IMR-90 (cell line): Measurements from ENCODE around the gene COL9A2. TPM values are rescaled to one million over a fixed set of nuclear protein-coding genes. Genes with fewer than 3 reads are reported as not detected.

Experiments used
- ATAC-seq: fragments of 200-7000 bp; cut with Tn5 transposase; 2 replicates; pipeline ENCODE4 v1.9.1; 2020; ENCODE audit warnings: low read depth, mild to moderate bottlenecking, moderate library complexity
- BruUV-seq: library from RNA; stranded (reverse); fragments of 400-500 nt; replicated peaks from 2 replicates; lab custom pipeline; 2021; lab: Mats Ljungman, UMichigan
- CTCF ChIA-PET: fragments of 300-600 bp; formaldehyde crosslinking; extraction: SDS; loops from one replicate; lab custom pipeline; 2021; ENCODE audit warnings: antibody characterized with exemption; lab: Yijun Ruan, JAX
- POLR2A ChIA-PET: fragments of 300-600 bp; sonication (Branson Sonifier 250); formaldehyde crosslinking; loops from one replicate; lab custom pipeline; 2022; ENCODE audit warnings: antibody characterized with exemption; ENCODE audit not compliant: unreplicated experiment; lab: Charles Lee
- DNase-seq: peaks from one replicate; pipeline ENCODE4 v3.0.0; 2013
- H2AFZ ChIP-seq: replicated peaks from 2 replicates; pipeline ENCODE3; 2013; ENCODE audit warnings: low read length, mild to moderate bottlenecking; ENCODE audit not compliant: poor library complexity
- H2AK5ac ChIP-seq: 2 replicates; pipeline ENCODE4 v1.6.1; 2013; ENCODE audit warnings: low read depth, low read length, inconsistent platforms
- H2AK9ac ChIP-seq: replicated peaks from 2 replicates; pipeline ENCODE3; 2013; ENCODE audit warnings: mild to moderate bottlenecking, low read depth, low read length, moderate library complexity; ENCODE audit not compliant: poor library complexity
- H2BK120ac ChIP-seq: 2 replicates; pipeline ENCODE4 v1.6.1; 2013; ENCODE audit warnings: low read depth, low read length, inconsistent platforms
- H2BK15ac ChIP-seq: 3 replicates; pipeline ENCODE4 v1.6.1; 2013; ENCODE audit warnings: low read depth, low read length, inconsistent platforms
- H2BK20ac ChIP-seq: 2 replicates; pipeline ENCODE4 v1.6.1; 2013; ENCODE audit warnings: low read depth, mild to moderate bottlenecking, inconsistent platforms, low read length, moderate library complexity
- H2BK5ac ChIP-seq: 2 replicates; pipeline ENCODE4 v1.6.1; 2013; ENCODE audit warnings: mild to moderate bottlenecking, low read depth, low read length, inconsistent platforms; ENCODE audit not compliant: poor library complexity, severe bottlenecking
- H3K14ac ChIP-seq: replicated peaks from 2 replicates; pipeline ENCODE4 v1.6.1; 2013; ENCODE audit warnings: low read depth, low read length, inconsistent platforms
- H3K18ac ChIP-seq: 2 replicates; pipeline ENCODE4 v1.6.1; 2013; ENCODE audit warnings: low read depth, low read length, control low read depth
- H3K23ac ChIP-seq: 2 replicates; pipeline ENCODE4 v1.6.1; 2013; ENCODE audit warnings: low read depth, low read length, inconsistent platforms
- H3K27ac ChIP-seq: 2 replicates; pipeline ENCODE4 v1.5.1; 2013; ENCODE audit warnings: mild to moderate bottlenecking, control low read depth, low read length; ENCODE audit not compliant: insufficient read depth
- H3K27me3 ChIP-seq: 2 replicates; pipeline ENCODE4 v1.6.1; 2013; ENCODE audit warnings: low read length; ENCODE audit not compliant: control insufficient read depth, insufficient read depth
- H3K36me3 ChIP-seq: 2 replicates; pipeline ENCODE4 v1.6.1; 2013; ENCODE audit warnings: low read length, mixed read lengths; ENCODE audit not compliant: control insufficient read depth, insufficient read depth
- H3K4ac ChIP-seq: 2 replicates; pipeline ENCODE4 v1.6.1; 2013; ENCODE audit warnings: low read depth, low read length, inconsistent platforms
- H3K4me1 ChIP-seq: 2 replicates; pipeline ENCODE4 v1.6.1; 2013; ENCODE audit warnings: low read length, mixed read lengths; ENCODE audit not compliant: control insufficient read depth, insufficient read depth
- H3K4me2 ChIP-seq: 2 replicates; pipeline ENCODE4 v1.6.1; 2013; ENCODE audit warnings: low read depth, mild to moderate bottlenecking, control low read depth, low read length, moderate library complexity
- H3K4me3 ChIP-seq: 2 replicates; pipeline ENCODE4 v1.5.1; 2013; ENCODE audit warnings: low read depth, mild to moderate bottlenecking, control low read depth, low read length, moderate library complexity; ENCODE audit not compliant: insufficient read depth
- H3K56ac ChIP-seq: 2 replicates; pipeline ENCODE4 v1.6.1; 2013; ENCODE audit warnings: low read length, inconsistent platforms; ENCODE audit not compliant: insufficient read depth; ENCODE audit errors: extremely low read depth
- H3K79me1 ChIP-seq, 2 experiments: 2 replicates each; pipeline ENCODE4 v1.6.1; 2013; ENCODE audit warnings: low read length in 2 of 2, inconsistent platforms in 1 of 2, low read depth in 1 of 2
- H3K9ac ChIP-seq: 2 replicates; pipeline ENCODE4 v1.6.1; 2013; ENCODE audit warnings: low read depth, low read length, control low read depth
- H3K9me1 ChIP-seq: 2 replicates; pipeline ENCODE4 v1.6.1; 2013; ENCODE audit warnings: low read length, inconsistent platforms; ENCODE audit not compliant: insufficient read depth
- H3K9me3 ChIP-seq: 2 replicates; pipeline ENCODE4 v1.6.1; 2013; ENCODE audit warnings: low read length; ENCODE audit not compliant: control insufficient read depth, insufficient read depth
- H4K20me1 ChIP-seq: 2 replicates; pipeline ENCODE4 v1.6.1; 2013; ENCODE audit warnings: low read length, inconsistent platforms; ENCODE audit not compliant: insufficient read depth
- H4K5ac ChIP-seq: 2 replicates; pipeline ENCODE4 v1.6.1; 2013; ENCODE audit warnings: mild to moderate bottlenecking, low read depth, low read length, control low read depth
- H4K8ac ChIP-seq, 2 experiments: 2 replicates each; pipeline ENCODE4 v1.6.1; 2013; ENCODE audit warnings: low read depth in 2 of 2, low read length in 2 of 2, control low read depth in 1 of 2, inconsistent platforms in 1 of 2
- H4K91ac ChIP-seq: 2 replicates; pipeline ENCODE4 v1.6.1; 2013; ENCODE audit warnings: low read depth, low read length, inconsistent platforms; ENCODE audit not compliant: insufficient read depth
- BHLHE40 ChIP-seq: fragments of 150-350 bp; IDR thresholded peaks from 2 replicates; pipeline ENCODE4 v1.6.1; 2016; ENCODE audit warnings: mild to moderate bottlenecking, low read depth, low read length
- CHD1 ChIP-seq: IDR thresholded peaks from 2 replicates; pipeline ENCODE4 v1.6.1; 2012; ENCODE audit warnings: low read depth, low read length, improper control_type of control experiment
- FOS ChIP-seq: fragments of 150-350 bp; IDR thresholded peaks from 2 replicates; pipeline ENCODE4 v1.6.1; 2016; ENCODE audit warnings: low read depth, low read length
- MAFK ChIP-seq: IDR thresholded peaks from 2 replicates; pipeline ENCODE4 v1.6.1; 2012; ENCODE audit warnings: low read depth, low read length, improper control_type of control experiment
- MAZ ChIP-seq: IDR thresholded peaks from 2 replicates; pipeline ENCODE4 v1.6.1; 2012; ENCODE audit warnings: low read depth, mild to moderate bottlenecking, low read length, improper control_type of control experiment, moderate library complexity, borderline replicate concordance
- MXI1 ChIP-seq: IDR thresholded peaks from 2 replicates; pipeline ENCODE4 v1.6.1; 2012; ENCODE audit warnings: low read depth, mild to moderate bottlenecking, low read length, moderate library complexity, borderline replicate concordance
- NFE2L2 ChIP-seq: fragments of 150-350 bp; IDR thresholded peaks from 2 replicates; pipeline ENCODE4 v1.6.1; 2016; ENCODE audit warnings: low read depth, mild to moderate bottlenecking, low read length
- POLR2A ChIP-seq: IDR thresholded peaks from 2 replicates; pipeline ENCODE4 v1.6.1; 2012; ENCODE audit warnings: mild to moderate bottlenecking, low read depth, low read length
- RAD21 ChIP-seq: IDR thresholded peaks from 2 replicates; pipeline ENCODE4 v1.6.1; 2012; ENCODE audit warnings: low read length, improper control_type of control experiment
- RCOR1 ChIP-seq: IDR thresholded peaks from 2 replicates; pipeline ENCODE4 v1.6.1; 2012; ENCODE audit warnings: mild to moderate bottlenecking, low read length, improper control_type of control experiment; ENCODE audit not compliant: insufficient replicate concordance
- RFX5 ChIP-seq: IDR thresholded peaks from 2 replicates; pipeline ENCODE4 v1.8.0; 2012; ENCODE audit warnings: low read depth, mild to moderate bottlenecking, low read length, moderate library complexity
- SMC3 ChIP-seq: fragments of 150-350 bp; IDR thresholded peaks from 2 replicates; pipeline ENCODE4 v1.6.1; 2016; ENCODE audit warnings: low read depth, mild to moderate bottlenecking, antibody characterized with exemption, low read length, moderate library complexity
- USF2 ChIP-seq: fragments of 150-350 bp; IDR thresholded peaks from 2 replicates; pipeline ENCODE4 v1.6.1; 2017; ENCODE audit warnings: mild to moderate bottlenecking, antibody characterized with exemption, low read length, low read depth
- WGBS, 2 experiments: methylation state at CpG; one replicate each; pipeline versions ENCODE4 v1.1.5 to v1.1.7; 2013; ENCODE audit warnings: missing lambda C conversion rate in 2 of 2; ENCODE audit not compliant: insufficient read length in 1 of 2; ENCODE audit errors: extremely low coverage in 2 of 2; 5-methylcytosine and 5-hydroxymethylcytosine counted together
- dilution Hi-C: fragments of 300-500 bp; cut with HindIII; formaldehyde crosslinking; loops from one replicate; pipeline ENCODE4 v1.14.3; 2018; ENCODE audit warnings: low sequenced_read_pairs; ENCODE audit not compliant: unreplicated experiment
- in situ Hi-C: fragments of 300-500 bp; cut with MboI; formaldehyde crosslinking; loops from 3 replicates; pipeline ENCODE4 v1.14.3; 2019; ENCODE audit warnings: low sequenced_read_pairs, inconsistent platforms, mixed read lengths
- intact Hi-C: fragments of 100-400 bp; cut with micrococcal nuclease; formaldehyde crosslinking; loops from 2 replicates; pipeline ENCODE4 v1.10.0; 2022
- polyA plus RNA-seq, 3 experiments: library from polyadenylated mRNA; depleted of rRNA; stranded (reverse); fragments of >200 nt; gene quantifications; 2 replicates each; pipeline ENCODE4 v1.2.3, GENCODE V29; 2012; ENCODE audit warnings: low replicate concordance in 1 of 3
- total RNA-seq: library from RNA; depleted of rRNA; stranded (reverse); fragments of >200 nt; gene quantifications from 2 replicates; pipeline ENCODE4 v1.2.3, GENCODE V29; 2012
- TF ChIP-seq, protein P1 (sequence below): conservative IDR thresholded peaks from 2 replicates; pipeline ENCODE4 v1.5.1; 2012; ENCODE audit warnings: mild to moderate bottlenecking, low read depth, low read length, improper control_type of control experiment
- TF ChIP-seq, protein P2 (sequence below): fragments of 150-350 bp; IDR thresholded peaks from 2 replicates; pipeline ENCODE4 v1.6.1; 2016; ENCODE audit warnings: low read depth, mild to moderate bottlenecking, low read length, moderate library complexity, borderline replicate concordance

Gene COL9A2
- total and polyA plus RNA-seq, 2 of the 4 experiments (the other 2 are of a cell fraction), result 0.90 to 1.6 TPM

GRCh38 chr1:40317394-40318074 is 448 bp upstream of the COL9A2 start:
- Histone ChIP-seq H3K18ac (no peak overlapping the region), H3K4ac (no peak overlapping the region), H3K4me1 (peaks cover 13% of the 10 kb centered on the region; the same call in 1 of the 2 replicates), H2BK120ac (no peak overlapping the region), H3K4me3 (no peak overlapping the region), H2BK20ac (no peak overlapping the region), H2AFZ (peak overlapping the region; percentile 49), H2BK5ac (no peak overlapping the region), H3K79me1 (no peaks in the 10 kb centered on the region), H3K9me1 (0 out of 2 replicates have a peak, but pooled peaks cover 3% of the 10 kb centered on the region), H4K91ac (no peak overlapping the region), H4K20me1 (no peaks in the 10 kb centered on the region), H2BK15ac (no peak overlapping the region), H4K5ac (no peak overlapping the region), H3K36me3 (no peaks in the 10 kb centered on the region), H4K8ac (no peak overlapping the region), H3K27me3 (peaks cover 37% of the 10 kb centered on the region), H3K9ac (no peak overlapping the region), H3K9me3 (no peaks in the 10 kb centered on the region), H3K4me2 (no peak overlapping the region), H3K27ac (no peak overlapping the region), H3K23ac (no peak overlapping the region), H3K56ac (no peak overlapping the region), H3K14ac (no peak overlapping the region), H2AK5ac (no peak overlapping the region), H2AK9ac (no peak overlapping the region)
- in situ Hi-C loops, result no loop called here
- WGBS, 2 experiments, result 37% methylated on average over 8 of the region's 21 CpGs; no CpG with 5 or more reads in 1 of the 2 experiments
- no peak for ATAC-seq
- ChIA-PET CTCF (interaction anchor here (1.2 to 1.4 kb wide), 2 partner anchors 21 to 87 kb away, joined by 4 to 5 read pairs; no protein-coding TSS in a partner anchor), POLR2A (no interaction called here)
- DNase-seq, result no peak
- dilution Hi-C loops, result no loop called here
- BruUV-seq, result no TSS peak
- intact Hi-C loops, result loop anchor here (5.0 kb wide), 1 partner anchor 175 kb away; no protein-coding TSS in a partner anchor
- TF ChIP-seq BHLHE40, result no peak
- no peak for TF ChIP-seq RCOR1
- TF ChIP-seq MXI1, result no peak
- TF ChIP-seq SMC3, result no peak
- TF ChIP-seq NFE2L2, result no peak
- no peak for TF ChIP-seq RFX5
- TF ChIP-seq, protein P1, sequence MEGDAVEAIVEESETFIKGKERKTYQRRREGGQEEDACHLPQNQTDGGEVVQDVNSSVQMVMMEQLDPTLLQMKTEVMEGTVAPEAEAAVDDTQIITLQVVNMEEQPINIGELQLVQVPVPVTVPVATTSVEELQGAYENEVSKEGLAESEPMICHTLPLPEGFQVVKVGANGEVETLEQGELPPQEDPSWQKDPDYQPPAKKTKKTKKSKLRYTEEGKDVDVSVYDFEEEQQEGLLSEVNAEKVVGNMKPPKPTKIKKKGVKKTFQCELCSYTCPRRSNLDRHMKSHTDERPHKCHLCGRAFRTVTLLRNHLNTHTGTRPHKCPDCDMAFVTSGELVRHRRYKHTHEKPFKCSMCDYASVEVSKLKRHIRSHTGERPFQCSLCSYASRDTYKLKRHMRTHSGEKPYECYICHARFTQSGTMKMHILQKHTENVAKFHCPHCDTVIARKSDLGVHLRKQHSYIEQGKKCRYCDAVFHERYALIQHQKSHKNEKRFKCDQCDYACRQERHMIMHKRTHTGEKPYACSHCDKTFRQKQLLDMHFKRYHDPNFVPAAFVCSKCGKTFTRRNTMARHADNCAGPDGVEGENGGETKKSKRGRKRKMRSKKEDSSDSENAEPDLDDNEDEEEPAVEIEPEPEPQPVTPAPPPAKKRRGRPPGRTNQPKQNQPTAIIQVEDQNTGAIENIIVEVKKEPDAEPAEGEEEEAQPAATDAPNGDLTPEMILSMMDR, result no peak
- no peak for TF ChIP-seq MAFK
- TF ChIP-seq FOS, result no peak
- TF ChIP-seq CHD1, result no peak
- no peak for TF ChIP-seq POLR2A
- no peak for TF ChIP-seq USF2
- no peak for TF ChIP-seq MAZ
- no peak for TF ChIP-seq RAD21
- TF ChIP-seq, protein P2, sequence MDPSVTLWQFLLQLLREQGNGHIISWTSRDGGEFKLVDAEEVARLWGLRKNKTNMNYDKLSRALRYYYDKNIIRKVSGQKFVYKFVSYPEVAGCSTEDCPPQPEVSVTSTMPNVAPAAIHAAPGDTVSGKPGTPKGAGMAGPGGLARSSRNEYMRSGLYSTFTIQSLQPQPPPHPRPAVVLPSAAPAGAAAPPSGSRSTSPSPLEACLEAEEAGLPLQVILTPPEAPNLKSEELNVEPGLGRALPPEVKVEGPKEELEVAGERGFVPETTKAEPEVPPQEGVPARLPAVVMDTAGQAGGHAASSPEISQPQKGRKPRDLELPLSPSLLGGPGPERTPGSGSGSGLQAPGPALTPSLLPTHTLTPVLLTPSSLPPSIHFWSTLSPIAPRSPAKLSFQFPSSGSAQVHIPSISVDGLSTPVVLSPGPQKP, result no peak
